ENCODE data around the gene MYO16.

DNA sequence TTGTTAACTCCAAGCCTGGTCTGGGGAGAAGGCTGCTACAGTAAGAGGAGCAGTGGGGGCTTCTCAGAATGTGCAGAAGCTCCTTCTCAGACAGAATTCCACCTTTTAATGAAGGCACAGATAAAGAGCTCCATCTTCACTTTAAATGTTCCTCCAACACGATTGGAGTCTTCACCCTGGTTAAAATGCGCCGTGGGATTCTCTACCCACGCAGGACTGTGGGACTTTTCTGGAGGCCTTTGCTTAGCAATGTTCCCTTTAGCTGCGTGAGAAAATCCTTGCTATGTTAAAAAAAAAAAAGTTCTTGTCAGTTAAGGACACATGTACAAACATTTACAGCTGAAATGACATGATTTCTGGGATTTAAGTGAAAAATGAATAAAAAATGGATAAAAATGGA is 546.3 kb downstream of the MYO16 start:
- TF ChIP-seq, protein P1, sequence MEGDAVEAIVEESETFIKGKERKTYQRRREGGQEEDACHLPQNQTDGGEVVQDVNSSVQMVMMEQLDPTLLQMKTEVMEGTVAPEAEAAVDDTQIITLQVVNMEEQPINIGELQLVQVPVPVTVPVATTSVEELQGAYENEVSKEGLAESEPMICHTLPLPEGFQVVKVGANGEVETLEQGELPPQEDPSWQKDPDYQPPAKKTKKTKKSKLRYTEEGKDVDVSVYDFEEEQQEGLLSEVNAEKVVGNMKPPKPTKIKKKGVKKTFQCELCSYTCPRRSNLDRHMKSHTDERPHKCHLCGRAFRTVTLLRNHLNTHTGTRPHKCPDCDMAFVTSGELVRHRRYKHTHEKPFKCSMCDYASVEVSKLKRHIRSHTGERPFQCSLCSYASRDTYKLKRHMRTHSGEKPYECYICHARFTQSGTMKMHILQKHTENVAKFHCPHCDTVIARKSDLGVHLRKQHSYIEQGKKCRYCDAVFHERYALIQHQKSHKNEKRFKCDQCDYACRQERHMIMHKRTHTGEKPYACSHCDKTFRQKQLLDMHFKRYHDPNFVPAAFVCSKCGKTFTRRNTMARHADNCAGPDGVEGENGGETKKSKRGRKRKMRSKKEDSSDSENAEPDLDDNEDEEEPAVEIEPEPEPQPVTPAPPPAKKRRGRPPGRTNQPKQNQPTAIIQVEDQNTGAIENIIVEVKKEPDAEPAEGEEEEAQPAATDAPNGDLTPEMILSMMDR (conservative IDR thresholded peaks at IDR 0.05; ENCODE audit: low read depth, low read length): no peak
- TF ChIP-seq EZH2 (IDR thresholded peaks at IDR 0.05; ENCODE audit: borderline replicate concordance, low read depth, low read length, poor library complexity, severe bottlenecking): no peak
